ENCODE data around the gene NPW. TPM values are rescaled to one million over a fixed set of nuclear protein-coding genes. Genes with fewer than 3 reads are reported as not detected.

NPW gene
- total and polyA plus RNA-seq, 7 experiments from 2014 or later = 0.53 to 1.7 TPM; not detected in 5

DNA sequence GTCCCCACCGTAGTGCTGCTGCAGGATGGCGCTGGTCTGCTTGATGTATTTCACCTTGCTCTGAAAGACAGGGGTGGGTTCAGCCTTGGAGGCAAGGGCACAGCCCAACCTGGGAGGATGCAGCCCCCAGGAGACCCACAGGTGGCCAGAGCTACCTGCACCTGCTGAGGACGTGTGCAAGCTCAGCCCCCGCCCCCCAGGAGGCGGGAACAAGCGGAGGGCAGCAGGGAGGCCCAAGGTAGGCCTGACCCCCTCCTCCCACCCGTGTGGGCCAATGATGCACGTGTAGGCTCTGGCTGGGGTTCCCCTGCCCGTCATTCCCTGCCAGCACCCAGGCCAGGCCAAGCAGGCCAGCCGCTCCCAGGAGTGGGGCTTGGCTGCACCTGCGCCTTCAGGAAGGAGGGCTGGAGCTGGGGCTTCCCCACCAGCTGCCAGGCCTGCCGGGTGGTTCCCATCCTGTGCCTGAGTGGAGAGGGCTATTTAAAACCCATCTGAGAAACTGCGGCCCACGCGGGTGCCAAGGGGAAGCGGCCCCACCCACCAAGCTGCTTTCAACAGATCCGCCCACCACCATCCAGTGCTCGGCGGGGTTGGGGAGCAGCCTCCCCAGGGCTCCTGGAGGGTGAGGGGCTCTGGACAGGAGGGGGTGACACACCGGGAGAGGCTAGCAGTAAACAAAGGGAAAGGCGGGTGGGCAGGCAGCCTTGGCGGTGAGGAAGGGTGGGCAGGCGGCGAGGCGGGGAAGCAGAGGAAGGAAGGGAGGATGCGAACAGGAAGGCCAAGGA, 24.3 kb downstream of the NPW start:
- no peak overlapping the region for H3K27ac ChIP-seq (ENCODE audit: low read depth, low read length)
- no peaks in the 10 kb centered on the region for H3K9me3 Mint-ChIP-seq
- no peak overlapping the region for H3K4me3 Mint-ChIP-seq
- no peaks in the 10 kb centered on the region for H3K36me3 Mint-ChIP-seq
- H3K27me3 Mint-ChIP-seq = no peaks in the 10 kb centered on the region
- CTCF ChIA-PET = no interaction called here
- H3K4me3 ChIP-seq (ENCODE audit: low read length) = no peak overlapping the region
- ATAC-seq (no peak), DNase-seq (no peak)
- H3K27ac Mint-ChIP-seq = no peak overlapping the region
- no peaks in the 10 kb centered on the region for H3K9me3 ChIP-seq (ENCODE audit: control insufficient read depth in 2 of 3, low read length in 3 of 3)
- peaks cover 13 to 20% (median 15%) of the 10 kb centered on the region in 7 donors for H3K4me1 Mint-ChIP-seq
- intact Hi-C loops (cut with micrococcal nuclease) = no loop called here
- no peaks in the 10 kb centered on the region for H3K27me3 ChIP-seq (ENCODE audit: control insufficient read depth in 2 of 2, insufficient read depth in 2 of 2, low read length in 2 of 2)
- peaks cover 0 to 8% (median 0%) of the 10 kb centered on the region in 3 experiments for H3K36me3 ChIP-seq (ENCODE audit: control insufficient read depth in 2 of 3, insufficient read depth in 3 of 3, low read length in 3 of 3)
- POLR2A ChIA-PET = interaction anchor here (0.6 kb wide), 1 partner anchor 559 kb away, joined by 3 read pairs; no protein-coding TSS in a partner anchor
- H3K4me1 ChIP-seq (ENCODE audit: control insufficient read depth in 2 of 2, insufficient read depth in 2 of 2, low read length in 2 of 2) = peaks cover 6 to 12% of the 10 kb centered on the region in 2 donors

- Mint-ChIP-seq H3K27ac (no peak overlapping the region), H3K27me3 (no peaks in the 10 kb centered on the region), H3K9me3 (no peaks in the 10 kb centered on the region), H3K36me3 (no peaks in the 10 kb centered on the region), H3K4me1 (peaks cover 14 to 21% (median 17%) of the 10 kb centered on the region in 7 donors), H3K4me3 (no peak overlapping the region)
- ATAC-seq = no peak
- ChIA-PET CTCF (no interaction called here), POLR2A (no interaction called here)
- H3K27me3 ChIP-seq (ENCODE audit: control insufficient read depth in 2 of 2, insufficient read depth in 2 of 2, low read length in 2 of 2) = no peaks in the 10 kb centered on the region
- H3K4me1 ChIP-seq (ENCODE audit: control insufficient read depth in 2 of 2, insufficient read depth in 2 of 2, low read length in 2 of 2) = peaks cover 6 to 12% of the 10 kb centered on the region in 2 donors
- H3K36me3 ChIP-seq (ENCODE audit: control insufficient read depth in 2 of 3, insufficient read depth in 3 of 3, low read length in 3 of 3) = peaks cover 0 to 8% (median 0%) of the 10 kb centered on the region in 3 experiments
- H3K27ac ChIP-seq (ENCODE audit: low read depth, low read length) = no peak overlapping the region
- intact Hi-C loops (cut with micrococcal nuclease) = no loop called here
- no peak for DNase-seq
- no peaks in the 10 kb centered on the region for H3K9me3 ChIP-seq (ENCODE audit: control insufficient read depth in 2 of 3, low read length in 3 of 3)
- no peak overlapping the region for H3K4me3 ChIP-seq (ENCODE audit: low read length)
Measured at GRCh38 chr16:2044541-2044940, 25.0 kb downstream of the NPW start.

DNA sequence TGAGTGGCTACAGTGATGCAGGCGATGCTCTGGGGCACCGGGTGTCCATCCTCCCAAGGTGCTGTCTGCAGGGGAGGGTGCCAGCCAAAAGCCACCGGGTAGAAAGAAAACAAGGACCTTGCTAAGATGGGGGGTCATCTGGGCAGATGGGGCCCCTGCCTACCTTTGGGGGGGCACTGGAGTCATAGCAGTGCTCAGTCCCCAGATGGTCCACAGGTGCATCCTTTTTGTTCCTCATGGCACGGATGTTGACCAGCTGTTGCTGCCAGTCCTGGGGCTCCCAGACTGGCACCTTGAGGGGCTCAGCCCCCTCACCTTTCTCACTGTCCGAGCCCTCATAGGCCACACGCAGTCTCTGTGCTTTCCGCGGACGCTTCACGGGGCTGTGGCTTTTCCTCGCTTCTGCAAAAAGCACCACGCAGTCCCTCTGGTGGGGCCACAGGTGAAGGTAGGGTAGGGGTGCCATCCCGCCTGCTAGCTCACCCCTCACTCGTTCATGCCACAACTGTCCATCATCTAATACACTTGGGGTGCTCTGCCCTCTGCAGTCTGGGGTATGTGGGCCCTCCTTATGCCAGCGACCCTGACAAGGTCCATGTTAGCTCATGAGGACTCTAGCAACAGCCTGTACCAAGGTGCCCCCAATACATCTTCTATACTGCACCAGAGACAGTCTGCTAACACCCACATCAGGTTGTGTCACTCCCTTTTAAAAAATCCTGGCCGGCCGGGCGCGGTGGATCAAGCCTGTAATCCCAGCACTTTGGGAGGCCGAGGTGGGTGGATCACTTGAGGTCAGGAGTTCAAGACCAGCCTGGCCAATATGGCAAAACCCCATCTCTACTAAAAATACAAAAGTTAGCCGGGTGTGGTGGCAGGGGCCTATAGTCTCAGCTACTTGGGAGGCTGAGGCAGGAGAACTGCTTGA, 26.6 kb downstream of the NPW start:
- Mint-ChIP-seq H3K36me3 (peaks cover 0 to 1% (median 0%) of the 10 kb centered on the region in 5 donors), H3K27ac (no peak overlapping the region), H3K9me3 (no peaks in the 10 kb centered on the region), H3K4me3 (peak overlapping the region; percentile 82 to 97 (median 93)), H3K27me3 (no peaks in the 10 kb centered on the region), H3K4me1 (peaks cover 14 to 21% (median 17%) of the 10 kb centered on the region in 7 donors)
- intact Hi-C loops (cut with micrococcal nuclease) = loop anchor here (2.0 to 5.0 kb wide), 4 partner anchors 39 to 221 kb away; partner anchors contain the start of genes FAHD1 (in 1 of the 2), HAGH (in 1 of the 2), RAB26 (in 1 of the 2) and RNPS1 (in 1 of the 2)
- Histone ChIP-seq H3K36me3 (ENCODE audit: control insufficient read depth in 2 of 3, insufficient read depth in 3 of 3, low read length in 3 of 3) (peaks cover 0 to 16% (median 3%) of the 10 kb centered on the region in 3 experiments), H3K4me1 (ENCODE audit: control insufficient read depth in 2 of 2, insufficient read depth in 2 of 2, low read length in 2 of 2) (peaks cover 6 to 12% of the 10 kb centered on the region in 2 donors), H3K4me3 (ENCODE audit: low read length) (no peak overlapping the region), H3K27ac (ENCODE audit: low read depth, low read length) (no peak overlapping the region), H3K9me3 (ENCODE audit: control insufficient read depth in 2 of 3, low read length in 3 of 3) (no peaks in the 10 kb centered on the region), H3K27me3 (ENCODE audit: control insufficient read depth in 2 of 2, insufficient read depth in 2 of 2, low read length in 2 of 2) (no peaks in the 10 kb centered on the region)
- CTCF ChIA-PET = interaction anchor here (0.8 to 1.6 kb wide), 3 partner anchors 19 to 1239 kb away, joined by 3 read pairs; partner anchors contain the start of gene HAGH
- POLR2A ChIA-PET = interaction anchor here (0.7 to 3.4 kb wide), 4 partner anchors 14 to 109 kb away, joined by 3 to 25 read pairs (median 4); partner anchors contain the start of genes RPS2 and TRAF7
- DNase-seq (no peak), ATAC-seq (no peak)

DNA sequence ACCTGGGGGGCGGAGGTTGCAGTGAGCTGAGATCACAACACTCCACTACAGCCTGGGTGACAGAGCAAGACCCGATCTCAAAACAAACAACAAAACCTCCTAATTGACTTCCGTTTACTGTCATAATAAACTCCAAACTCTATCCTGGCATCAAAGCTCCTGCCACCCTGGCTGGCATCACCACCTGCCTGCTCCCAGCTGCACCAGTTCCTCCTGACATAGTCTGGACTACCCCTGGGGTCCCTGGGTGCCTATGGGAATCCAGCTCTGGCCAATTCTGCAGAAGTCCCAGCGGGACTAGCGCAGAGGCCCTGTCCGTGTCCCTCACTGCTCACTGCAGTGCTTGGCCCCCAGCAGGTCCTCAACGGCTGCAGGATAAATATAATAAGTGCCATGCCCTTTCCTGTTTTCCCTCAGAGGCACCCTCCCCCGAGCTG, 27.3 kb downstream of the NPW start:
- ChIA-PET POLR2A (interaction anchor here (0.7 to 3.4 kb wide), 5 partner anchors 13 to 108 kb away, joined by 3 to 25 read pairs (median 4); partner anchors contain the start of genes NHERF2, RPS2 and TRAF7), CTCF (interaction anchor here (0.7 to 1.6 kb wide), 6 partner anchors 7 to 1240 kb away, joined by 3 to 6 read pairs (median 3); partner anchors contain the start of gene HAGH)
- Mint-ChIP-seq H3K4me1 (peaks cover 14 to 23% (median 19%) of the 10 kb centered on the region in 7 donors), H3K27ac (peak overlapping the region in 5 of 9 donors; percentile 12 to 80 (median 57)), H3K9me3 (no peaks in the 10 kb centered on the region), H3K36me3 (peaks cover 0 to 5% (median 0%) of the 10 kb centered on the region in 5 donors), H3K4me3 (peak overlapping the region; percentile 82 to 97 (median 93)), H3K27me3 (no peaks in the 10 kb centered on the region)
- peak overlapping the region; percentile 72 for H3K4me3 ChIP-seq (ENCODE audit: low read length)
- no peaks in the 10 kb centered on the region for H3K27me3 ChIP-seq (ENCODE audit: control insufficient read depth in 2 of 2, insufficient read depth in 2 of 2, low read length in 2 of 2)
- DNase-seq = no peak
- H3K27ac ChIP-seq (ENCODE audit: low read depth, low read length) = peak overlapping the region; percentile 82
- intact Hi-C loops (cut with micrococcal nuclease) = loop anchor here (1.0 to 5.0 kb wide), 11 partner anchors 24 to 220 kb away; partner anchors contain the start of genes ZNF598 (in 2 of the 2), E4F1 (in 1 of the 2), FAHD1 (in 1 of the 2) and HAGH (in 1 of the 2)
- ATAC-seq = no peak
- H3K4me1 ChIP-seq (ENCODE audit: control insufficient read depth in 2 of 2, insufficient read depth in 2 of 2, low read length in 2 of 2) = peaks cover 6 to 12% of the 10 kb centered on the region in 2 donors
- H3K36me3 ChIP-seq (ENCODE audit: control insufficient read depth in 2 of 3, insufficient read depth in 3 of 3, low read length in 3 of 3) = peaks cover 0 to 22% (median 3%) of the 10 kb centered on the region in 3 experiments
- no peaks in the 10 kb centered on the region for H3K9me3 ChIP-seq (ENCODE audit: control insufficient read depth in 2 of 3, low read length in 3 of 3)

DNA sequence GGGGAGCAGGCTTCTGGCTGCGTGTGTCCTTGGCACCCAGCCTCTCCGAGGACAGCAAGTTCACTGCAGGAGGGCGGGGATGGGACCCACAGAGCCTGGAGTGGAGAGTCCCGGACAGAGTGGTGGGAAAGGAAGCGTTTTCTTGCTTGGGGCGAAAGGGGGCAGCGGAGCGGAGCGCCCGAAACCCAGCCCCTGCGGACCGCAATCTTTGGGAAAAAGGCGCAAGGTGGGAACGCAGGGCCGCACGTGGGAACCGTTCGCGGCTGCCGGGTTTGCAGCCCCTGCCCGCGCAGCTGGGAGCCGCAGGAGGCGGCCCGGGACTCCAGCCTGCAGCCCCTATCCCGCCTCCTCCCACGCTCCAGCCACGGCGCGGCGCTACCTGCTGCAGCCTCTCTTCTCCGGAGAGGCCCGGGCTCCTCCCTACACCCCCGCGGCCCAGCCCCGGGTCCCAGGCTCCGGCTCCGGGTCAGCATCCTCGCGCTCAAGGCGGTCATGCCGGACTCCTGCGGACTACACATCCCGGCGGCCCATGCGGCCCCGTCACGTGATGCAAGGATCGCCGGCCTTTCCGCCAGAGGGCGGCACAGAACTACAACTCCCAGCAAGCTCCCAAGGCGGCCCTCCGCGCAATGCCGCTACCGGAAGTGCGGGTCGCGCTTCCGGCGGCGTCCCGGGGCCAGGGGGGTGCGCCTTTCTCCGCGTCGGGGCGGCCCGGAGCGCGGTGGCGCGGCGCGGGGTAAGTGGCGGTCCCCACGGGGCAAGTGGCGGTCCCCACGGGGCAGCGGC, 27.9 kb downstream of the NPW start, which contains the start of the genes NTHL1 and TSC2:
Gene NTHL1 (minus strand): TSS at position 505 of the 786 bp plus-strand sequence. CDS start 11 bp downstream, at position 494.
Gene TSC2 (plus strand): TSS at position 656 of the 786 bp plus-strand sequence. CDS start 631 bp downstream, outside the sequence.
- peak; percentile 81 to 95 (median 87) for DNase-seq
- Histone ChIP-seq H3K4me1 (ENCODE audit: control insufficient read depth in 2 of 2, insufficient read depth in 2 of 2, low read length in 2 of 2) (peaks cover 6 to 12% of the 10 kb centered on the region in 2 donors), H3K9me3 (ENCODE audit: control insufficient read depth in 2 of 3, low read length in 3 of 3) (no peaks in the 10 kb centered on the region), H3K4me3 (ENCODE audit: low read length) (peak within 1 kb of the TSS; percentile 72), H3K27me3 (ENCODE audit: control insufficient read depth in 2 of 2, insufficient read depth in 2 of 2, low read length in 2 of 2) (no peaks in the 10 kb centered on the region), H3K36me3 (ENCODE audit: control insufficient read depth in 2 of 3, insufficient read depth in 3 of 3, low read length in 3 of 3) (peaks cover 0 to 28% (median 3%) of the 10 kb centered on the region in 3 experiments), H3K27ac (ENCODE audit: low read depth, low read length) (peak within 1 kb of the TSS; percentile 82)
- ChIA-PET CTCF (interaction anchor here (0.7 to 1.6 kb wide), 6 partner anchors 8 to 1241 kb away, joined by 3 to 6 read pairs (median 3); partner anchors contain the start of gene HAGH), POLR2A (interaction anchor here (0.6 to 3.4 kb wide), 9 partner anchors 13 to 473 kb away, joined by 3 to 25 read pairs (median 3); partner anchors contain the start of genes NHERF2, RPS2, TBL3 and TRAF7)
- intact Hi-C loops (cut with micrococcal nuclease) = loop anchor here (1.0 to 5.0 kb wide), 11 partner anchors 24 to 221 kb away; partner anchors contain the start of genes ZNF598 (in 2 of the 2), E4F1 (in 1 of the 2), FAHD1 (in 1 of the 2) and HAGH (in 1 of the 2)
- peak; percentile 98 for ATAC-seq
- peak within 1 kb of the TSS in 8 of 9 donors; percentile 57 to 91 (median 82) for H3K27ac Mint-ChIP-seq
- H3K27me3 Mint-ChIP-seq = no peaks in the 10 kb centered on the region
- H3K9me3 Mint-ChIP-seq = no peaks in the 10 kb centered on the region
- H3K4me3 Mint-ChIP-seq = peak within 1 kb of the TSS; percentile 82 to 97 (median 93)
- peaks cover 0 to 5% (median 0%) of the 10 kb centered on the region in 5 donors for H3K36me3 Mint-ChIP-seq
- peaks cover 16 to 23% (median 19%) of the 10 kb centered on the region in 7 donors for H3K4me1 Mint-ChIP-seq
